A673 (cell line): ENCODE data around the gene CRACR2A. TPM values are rescaled to one million over a fixed set of nuclear protein-coding genes. Genes with fewer than 3 reads are reported as not detected.

ENCODE experiments used
- BruUV-seq: library from RNA; stranded (reverse); fragments of 400-500 nt; replicated peaks from 2 replicates; lab custom pipeline; 2021; lab: Mats Ljungman, UMichigan
- CTCF ChIA-PET: fragments of 300-600 bp; sonication (Branson Sonifier 250); formaldehyde crosslinking; loops from one replicate; lab custom pipeline; 2022; ENCODE audit warnings: antibody characterized with exemption; lab: Charles Lee
- POLR2A ChIA-PET: fragments of 300-600 bp; sonication (Branson Sonifier 250); formaldehyde crosslinking; loops from one replicate; lab custom pipeline; 2022; ENCODE audit warnings: antibody characterized with exemption; ENCODE audit not compliant: low non-redundant PET; lab: Charles Lee
- DNase-seq: peaks from one replicate; pipeline ENCODE4 v3.0.0-alpha.2; 2015; ENCODE audit warnings: low spot score
- H3K27ac ChIP-seq: fragments of 200-600 bp; sonication (generic); 2 replicates; pipeline ENCODE4 v1.5.1; 2016; ENCODE audit warnings: mixed run types, low read depth, mild to moderate bottlenecking, mixed read lengths, antibody characterized with exemption, low read length; ENCODE audit not compliant: poor library complexity, severe bottlenecking
- H3K27me3 ChIP-seq: fragments of 200-600 bp; sonication (generic); replicated peaks from 2 replicates; pipeline ENCODE4 v1.6.1; 2017; ENCODE audit warnings: mixed run types, low read depth, mild to moderate bottlenecking, mixed read lengths, antibody characterized with exemption, low read length; ENCODE audit not compliant: insufficient read depth, poor library complexity
- H3K36me3 ChIP-seq: fragments of 200-600 bp; sonication (generic); 2 replicates; pipeline ENCODE4 v1.6.1; 2016; ENCODE audit warnings: mixed run types, mild to moderate bottlenecking, mixed read lengths, antibody characterized with exemption, low read length; ENCODE audit not compliant: insufficient read depth, poor library complexity, severe bottlenecking
- H3K4me1 ChIP-seq: fragments of 200-600 bp; sonication (generic); 2 replicates; pipeline ENCODE4 v1.6.1; 2017; ENCODE audit warnings: mixed run types, mild to moderate bottlenecking, mixed read lengths, antibody characterized with exemption, low read length; ENCODE audit not compliant: insufficient read depth, poor library complexity, severe bottlenecking
- H3K4me3 ChIP-seq: fragments of 200-600 bp; sonication (generic); 2 replicates; pipeline ENCODE4 v1.5.1; 2016; ENCODE audit warnings: low read depth, mixed run types, mild to moderate bottlenecking, mixed read lengths, low read length; ENCODE audit not compliant: poor library complexity, severe bottlenecking
- H3K9me3 ChIP-seq: fragments of 200-600 bp; sonication (generic); 2 replicates; pipeline ENCODE4 v1.6.1; 2016; ENCODE audit warnings: mixed run types, low read depth, mild to moderate bottlenecking, mixed read lengths, antibody characterized with exemption, low read length; ENCODE audit not compliant: poor library complexity, severe bottlenecking
- EZH2 ChIP-seq: fragments of 200-600 bp; sonication (generic); IDR thresholded peaks from 2 replicates; pipeline ENCODE4 v1.6.1; 2017; ENCODE audit warnings: borderline replicate concordance, low read depth, mild to moderate bottlenecking, mixed read lengths, antibody characterized with exemption, low read length; ENCODE audit not compliant: poor library complexity, severe bottlenecking
- intact Hi-C: fragments of 100-400 bp; cut with micrococcal nuclease; formaldehyde crosslinking; loops from one replicate; pipeline ENCODE4 v1.10.0; 2022; ENCODE audit not compliant: unreplicated experiment
- total RNA-seq: library from RNA; stranded (reverse); gene quantifications from 2 replicates; pipeline ENCODE4 v1.2.3, GENCODE V29; 2021
- TF ChIP-seq, protein P1 (sequence below): fragments of 300-800, 200-600 bp; sonication (generic); conservative IDR thresholded peaks from 2 replicates; pipeline ENCODE4 v1.5.1; 2017; ENCODE audit warnings: low read depth, mild to moderate bottlenecking, antibody characterized with exemption, low read length, moderate library complexity, mixed read lengths

Gene CRACR2A
- total RNA-seq, 1 experiment from 2014 or later, result 0.13 TPM

DNA sequence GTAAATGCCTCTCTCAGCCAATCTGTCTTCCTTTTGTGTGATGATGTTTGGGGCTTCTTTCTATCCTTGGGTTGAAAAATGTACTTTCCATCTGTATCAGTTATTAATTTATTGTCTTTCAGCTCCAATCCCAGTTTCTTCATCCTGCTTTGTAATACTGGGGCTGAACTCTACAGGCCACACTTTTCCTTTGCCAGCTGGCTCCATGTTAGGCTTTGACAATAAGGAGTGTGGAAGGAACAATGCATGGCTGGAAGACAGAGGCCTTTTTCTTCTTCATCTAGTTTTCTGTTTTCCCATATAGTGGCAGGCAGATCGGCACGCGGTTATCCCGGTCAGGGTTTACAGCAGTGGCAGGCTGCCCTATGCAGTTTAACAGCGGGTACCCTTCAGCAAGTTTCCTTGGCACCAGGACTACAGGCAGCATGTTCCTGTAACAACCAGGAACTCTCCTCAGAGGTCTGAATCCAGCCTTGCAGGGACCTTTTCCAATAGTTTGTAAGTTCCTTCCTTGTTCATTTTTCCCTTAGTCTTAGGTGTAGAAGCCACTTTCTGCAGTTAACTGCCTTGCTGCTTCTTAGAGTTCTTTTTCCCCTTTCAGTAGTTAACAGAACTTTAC, 38.5 kb upstream of the CRACR2A start:
- Histone ChIP-seq H3K36me3 (no peaks in the 10 kb centered on the region), H3K27me3 (peaks cover 5% of the 10 kb centered on the region), H3K4me3 (no peak overlapping the region), H3K9me3 (no peaks in the 10 kb centered on the region), H3K4me1 (no peaks in the 10 kb centered on the region), H3K27ac (no peak overlapping the region)
- CTCF ChIA-PET, result no interaction called here
- DNase-seq, result no peak
- TF ChIP-seq, protein P1, sequence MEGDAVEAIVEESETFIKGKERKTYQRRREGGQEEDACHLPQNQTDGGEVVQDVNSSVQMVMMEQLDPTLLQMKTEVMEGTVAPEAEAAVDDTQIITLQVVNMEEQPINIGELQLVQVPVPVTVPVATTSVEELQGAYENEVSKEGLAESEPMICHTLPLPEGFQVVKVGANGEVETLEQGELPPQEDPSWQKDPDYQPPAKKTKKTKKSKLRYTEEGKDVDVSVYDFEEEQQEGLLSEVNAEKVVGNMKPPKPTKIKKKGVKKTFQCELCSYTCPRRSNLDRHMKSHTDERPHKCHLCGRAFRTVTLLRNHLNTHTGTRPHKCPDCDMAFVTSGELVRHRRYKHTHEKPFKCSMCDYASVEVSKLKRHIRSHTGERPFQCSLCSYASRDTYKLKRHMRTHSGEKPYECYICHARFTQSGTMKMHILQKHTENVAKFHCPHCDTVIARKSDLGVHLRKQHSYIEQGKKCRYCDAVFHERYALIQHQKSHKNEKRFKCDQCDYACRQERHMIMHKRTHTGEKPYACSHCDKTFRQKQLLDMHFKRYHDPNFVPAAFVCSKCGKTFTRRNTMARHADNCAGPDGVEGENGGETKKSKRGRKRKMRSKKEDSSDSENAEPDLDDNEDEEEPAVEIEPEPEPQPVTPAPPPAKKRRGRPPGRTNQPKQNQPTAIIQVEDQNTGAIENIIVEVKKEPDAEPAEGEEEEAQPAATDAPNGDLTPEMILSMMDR, result no peak
- no peak for TF ChIP-seq EZH2
- POLR2A ChIA-PET, result no interaction called here
- intact Hi-C loops, result no loop called here
- no TSS peak for BruUV-seq

DNA sequence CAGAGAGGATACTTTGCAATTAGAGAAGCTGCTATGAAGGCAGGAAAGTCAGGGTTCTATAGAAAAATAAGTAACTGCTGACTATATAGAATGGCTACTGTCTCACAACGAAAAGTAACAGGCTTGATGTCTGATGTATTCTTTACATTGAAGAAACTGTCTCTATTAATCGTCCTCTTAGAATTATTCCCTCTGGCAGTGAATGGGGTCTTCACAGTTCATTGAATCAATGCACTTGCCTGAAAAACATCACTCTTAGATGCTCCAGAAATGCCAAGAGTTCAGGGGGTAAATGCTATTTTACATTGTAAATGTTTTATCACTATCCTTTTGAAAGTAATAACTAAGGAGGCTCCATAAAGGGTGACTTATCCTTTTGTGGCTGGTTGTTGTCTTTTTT, 37.7 kb upstream of the CRACR2A start:
- H3K36me3 ChIP-seq, result no peaks in the 10 kb centered on the region
- CTCF ChIA-PET, result no interaction called here
- H3K4me3 ChIP-seq, result no peak overlapping the region
- DNase-seq, result no peak
- no peaks in the 10 kb centered on the region for H3K9me3 ChIP-seq
- POLR2A ChIA-PET, result no interaction called here
- no peak overlapping the region for H3K27ac ChIP-seq
- no TSS peak for BruUV-seq
- H3K27me3 ChIP-seq, result no peaks in the 10 kb centered on the region
- H3K4me1 ChIP-seq, result no peaks in the 10 kb centered on the region
- intact Hi-C loops, result no loop called here
- TF ChIP-seq, protein P1, result no peak
- TF ChIP-seq EZH2, result no peak

DNA sequence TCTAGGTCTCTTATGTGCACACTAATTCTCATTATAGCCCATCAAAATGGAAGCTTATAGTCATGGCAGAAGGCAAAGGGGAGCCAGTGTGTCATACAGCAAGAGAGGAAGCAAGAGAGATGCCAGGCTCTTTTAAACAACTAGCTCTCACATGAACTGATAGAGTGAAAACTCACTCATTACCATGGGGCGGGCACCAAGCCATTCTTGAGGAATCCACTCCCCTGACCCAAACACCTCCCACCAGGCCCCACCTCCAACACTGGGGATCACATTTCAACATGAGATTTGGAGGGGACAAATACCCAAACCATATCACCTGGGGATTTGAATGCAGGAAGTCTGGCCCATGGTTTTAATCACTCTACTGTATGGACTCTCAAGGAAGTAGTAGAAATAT, 36.9 kb upstream of the CRACR2A start:
- POLR2A ChIA-PET, result no interaction called here
- no peaks in the 10 kb centered on the region for H3K4me1 ChIP-seq
- intact Hi-C loops, result no loop called here

More for the DNA sequence above, 36.9 kb upstream of the CRACR2A start:
- CTCF ChIA-PET, result no interaction called here
- TF ChIP-seq, protein P1, result no peak
- no peak for TF ChIP-seq EZH2
- Histone ChIP-seq H3K4me3 (no peak overlapping the region), H3K9me3 (no peaks in the 10 kb centered on the region), H3K27ac (no peak overlapping the region), H3K36me3 (no peaks in the 10 kb centered on the region), H3K27me3 (no peaks in the 10 kb centered on the region)
- no TSS peak for BruUV-seq
- DNase-seq, result no peak
